H1 (cell line): ENCODE measurements around the gene ADK. TPM values are rescaled to one million over a fixed set of nuclear protein-coding genes. Genes with fewer than 3 reads are reported as not detected.

Source experiments
- KDM4A ChIP-seq: IDR thresholded peaks from one replicate; pipeline ENCODE4 v1.7.1; 2012; ENCODE audit warnings: low read depth, mild to moderate bottlenecking, moderate library complexity, low read length, inconsistent platforms; ENCODE audit not compliant: severe bottlenecking
- MAFK ChIP-seq: IDR thresholded peaks from 2 replicates; pipeline ENCODE4 v1.6.1; 2012; ENCODE audit warnings: low read depth, mild to moderate bottlenecking, improper control_type of control experiment, low read length
- YY1 ChIP-seq: IDR thresholded peaks from 2 replicates; pipeline ENCODE4 v1.6.1; 2011; ENCODE audit warnings: low read depth, mild to moderate bottlenecking, low read length
- polyA plus RNA-seq, 7 experiments: library from polyadenylated mRNA; depleted of rRNA in 3 of 7; stranded (reverse) in 5 of 7; unstranded in 2 of 7; fragments of >200 nt in 5 of 7; fragments of 200-250 nt in 2 of 7; gene quantifications; 1 replicate in 5 of 7; 2 replicates in 1 of 7; 4 replicates in 1 of 7; pipeline versions ENCODE4 v1.2.1 to v1.2.3, GENCODE V29; 2011 to 2013; ENCODE audit warnings: missing spikeins in 2 of 7, mixed read lengths in 2 of 7
- total RNA-seq: library from RNA; stranded (reverse); fragmentation: NEBNext Ultra II Directional; extraction: Animal tissue kit (Norgen Biotek cat#: 25700); gene quantifications from 2 replicates; pipeline ENCODE4 v1.2.1, GENCODE V29; 2021
- TF ChIP-seq, protein P1 (sequence below), 3 experiments: IDR thresholded peaks; 1 replicate in 2 of 3; 2 replicates in 1 of 3; pipeline versions ENCODE4 v1.5.1 to v1.6.1; 2011; ENCODE audit warnings: low read length in 3 of 3, mild to moderate bottlenecking in 3 of 3, inconsistent platforms in 2 of 3, low read depth in 1 of 3, moderate library complexity in 1 of 3; ENCODE audit not compliant: insufficient read depth in 1 of 3; ENCODE audit errors: control extremely low read depth in 1 of 3

ADK gene
- total and polyA plus RNA-seq, 2 of the 8 experiments (the other 6 are each of a cell fraction or from before 2014, with no cell fraction given), result 12.3 to 42.4 TPM

GRCh38 chr10:74518061-74518460 is 367.0 kb downstream of the ADK start (continued):
- TF ChIP-seq, protein P1, sequence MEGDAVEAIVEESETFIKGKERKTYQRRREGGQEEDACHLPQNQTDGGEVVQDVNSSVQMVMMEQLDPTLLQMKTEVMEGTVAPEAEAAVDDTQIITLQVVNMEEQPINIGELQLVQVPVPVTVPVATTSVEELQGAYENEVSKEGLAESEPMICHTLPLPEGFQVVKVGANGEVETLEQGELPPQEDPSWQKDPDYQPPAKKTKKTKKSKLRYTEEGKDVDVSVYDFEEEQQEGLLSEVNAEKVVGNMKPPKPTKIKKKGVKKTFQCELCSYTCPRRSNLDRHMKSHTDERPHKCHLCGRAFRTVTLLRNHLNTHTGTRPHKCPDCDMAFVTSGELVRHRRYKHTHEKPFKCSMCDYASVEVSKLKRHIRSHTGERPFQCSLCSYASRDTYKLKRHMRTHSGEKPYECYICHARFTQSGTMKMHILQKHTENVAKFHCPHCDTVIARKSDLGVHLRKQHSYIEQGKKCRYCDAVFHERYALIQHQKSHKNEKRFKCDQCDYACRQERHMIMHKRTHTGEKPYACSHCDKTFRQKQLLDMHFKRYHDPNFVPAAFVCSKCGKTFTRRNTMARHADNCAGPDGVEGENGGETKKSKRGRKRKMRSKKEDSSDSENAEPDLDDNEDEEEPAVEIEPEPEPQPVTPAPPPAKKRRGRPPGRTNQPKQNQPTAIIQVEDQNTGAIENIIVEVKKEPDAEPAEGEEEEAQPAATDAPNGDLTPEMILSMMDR (IDR thresholded peaks at IDR 0.05; ENCODE audit: control extremely low read depth in 1 of 3, insufficient read depth in 1 of 3, low read depth in 1 of 3, low read length in 3 of 3), result no peak
- TF ChIP-seq KDM4A, result no peak
- TF ChIP-seq YY1, result no peak
- TF ChIP-seq MAFK, result no peak
